CD14-positive monocyte (primary cell): ENCODE data around the gene TLR6. TPM values are rescaled to one million over a fixed set of nuclear protein-coding genes. Genes with fewer than 3 reads are reported as not detected.
"Not testable (repeated sequence)": the region's sequence is repeated elsewhere in the genome, so short reads cannot be mapped to it uniquely, and the experiment has no call there.

Source experiments
- DNase-seq, 3 donors: peaks; one replicate each; pipeline ENCODE4 v3.0.0-alpha.2; 2011 to 2022
- H2AFZ ChIP-seq: 2 replicates; pipeline ENCODE4 v1.6.0; 2012; ENCODE audit warnings: mild to moderate bottlenecking, low read depth, low read length, inconsistent platforms; ENCODE audit not compliant: insufficient read depth, poor library complexity, severe bottlenecking
- H3K27ac ChIP-seq, 2 donors: 1 replicate in 1 of 2; 2 replicates in 1 of 2; pipeline ENCODE4 v1.5.1; 2012 to 2013; ENCODE audit warnings: low read length in 2 of 2, control low read depth in 1 of 2, inconsistent platforms in 1 of 2, low read depth in 1 of 2, mild to moderate bottlenecking in 1 of 2
- H3K27me3 ChIP-seq, 2 donors: one replicate each; pipeline versions ENCODE4 v1.6.0 to v1.6.1; 2011 to 2013; ENCODE audit warnings: low read length in 2 of 2; ENCODE audit not compliant: control insufficient read depth in 2 of 2, insufficient read depth in 2 of 2
- H3K36me3 ChIP-seq, 2 donors: replicated peaks in 1 of 2; 1 replicate in 1 of 2; 2 replicates in 1 of 2; pipeline versions ENCODE4 v1.5.1 to v1.6.1; 2012 to 2013; ENCODE audit warnings: low read length in 2 of 2, control low read depth in 1 of 2, inconsistent platforms in 1 of 2, mild to moderate bottlenecking in 1 of 2; ENCODE audit not compliant: insufficient read depth in 2 of 2, control insufficient read depth in 1 of 2
- H3K4me1 ChIP-seq, 2 donors: 1 replicate in 1 of 2; 2 replicates in 1 of 2; pipeline versions ENCODE4 v1.5.1 to v1.6.1; 2012 to 2013; ENCODE audit warnings: low read length in 2 of 2, control low read depth in 1 of 2, inconsistent platforms in 1 of 2, mild to moderate bottlenecking in 1 of 2, moderate library complexity in 1 of 2; ENCODE audit not compliant: insufficient read depth in 2 of 2, control insufficient read depth in 1 of 2
- H3K4me2 ChIP-seq: replicated peaks from 2 replicates; pipeline ENCODE3; 2012; ENCODE audit warnings: low read length, moderate library complexity, mild to moderate bottlenecking; ENCODE audit not compliant: poor library complexity, severe bottlenecking; ENCODE audit errors: extremely low read depth
- H3K4me3 ChIP-seq, 3 experiments: fragments of 200-600 bp in 1 of 3; sonication (generic) in 1 of 3; replicated peaks in 1 of 3; 1 replicate in 2 of 3; 2 replicates in 1 of 3; pipeline ENCODE4 v1.5.1; 2011 to 2013; ENCODE audit warnings: low read length in 3 of 3, mild to moderate bottlenecking in 3 of 3, control low read depth in 2 of 3, low read depth in 2 of 3, inconsistent platforms in 1 of 3, moderate library complexity in 1 of 3
- H3K79me2 ChIP-seq: 2 replicates; pipeline ENCODE4 v1.6.0; 2012; ENCODE audit warnings: mild to moderate bottlenecking, control low read depth, inconsistent platforms, low read length, moderate library complexity; ENCODE audit not compliant: insufficient read depth
- H3K9ac ChIP-seq: 2 replicates; pipeline ENCODE4 v1.6.0; 2017; ENCODE audit warnings: low read length, mild to moderate bottlenecking; ENCODE audit not compliant: insufficient read depth, poor library complexity, severe bottlenecking
- H3K9me3 ChIP-seq, 2 donors: replicated peaks in 1 of 2; 1 replicate in 1 of 2; 2 replicates in 1 of 2; pipeline versions ENCODE4 v1.5.1 to v1.6.1; 2012 to 2013; ENCODE audit warnings: low read length in 2 of 2, control low read depth in 1 of 2; ENCODE audit not compliant: control insufficient read depth in 1 of 2, insufficient read depth in 1 of 2
- H4K20me1 ChIP-seq: 2 replicates; pipeline ENCODE4 v1.6.0; 2012; ENCODE audit warnings: mild to moderate bottlenecking, low read length, control low read depth, moderate library complexity; ENCODE audit not compliant: insufficient read depth
- H3K27ac Mint-ChIP-seq, 7 donors: one replicate each; pipeline ENCODE4 v1.8.0; 2020; ENCODE audit warnings: mild to moderate bottlenecking in 7 of 7, mixed read lengths in 7 of 7, moderate library complexity in 6 of 7, inconsistent platforms in 2 of 7
- H3K27me3 Mint-ChIP-seq, 3 donors: one replicate each; pipeline ENCODE4 v1.8.0; 2021 to 2022; ENCODE audit warnings: low read depth in 3 of 3, mild to moderate bottlenecking in 3 of 3, mixed read lengths in 3 of 3, moderate library complexity in 3 of 3, inconsistent platforms in 1 of 3
- H3K36me3 Mint-ChIP-seq, 2 donors: one replicate each; pipeline ENCODE4 v1.8.0; 2020; ENCODE audit warnings: mixed read lengths in 2 of 2, inconsistent platforms in 1 of 2, mild to moderate bottlenecking in 1 of 2
- H3K4me1 Mint-ChIP-seq: one replicate; pipeline ENCODE4 v1.8.0; 2020; ENCODE audit warnings: mild to moderate bottlenecking, mixed read lengths
- H3K4me3 Mint-ChIP-seq, 2 donors: one replicate each; pipeline ENCODE4 v1.8.0; 2020; ENCODE audit warnings: mild to moderate bottlenecking in 2 of 2, mixed read lengths in 2 of 2, moderate library complexity in 1 of 2
- H3K9me3 Mint-ChIP-seq, 7 donors: one replicate each; pipeline ENCODE4 v1.8.0; 2020 to 2022; ENCODE audit warnings: mixed read lengths in 7 of 7, mild to moderate bottlenecking in 6 of 7, moderate library complexity in 6 of 7, inconsistent platforms in 2 of 7
- WGBS: methylation state at CpG from one replicate; pipeline ENCODE4 v1.1.5; 2013; ENCODE audit warnings: missing lambda C conversion rate; ENCODE audit not compliant: insufficient coverage; 5-methylcytosine and 5-hydroxymethylcytosine counted together
- intact Hi-C, 2 donors: fragments of 100-400 bp; cut with micrococcal nuclease; formaldehyde crosslinking; loops; one replicate each; pipeline versions ENCODE4 v1.15.0 to v1.15.1; 2023
- polyA plus RNA-seq, 3 donors: library from polyadenylated mRNA; depleted of rRNA in 1 of 3; unstranded in 2 of 3; stranded (reverse) in 1 of 3; fragments of 300-500 nt in 2 of 3; fragments of >200 nt in 1 of 3; fragmentation: Illumina TruSeq in 2 of 3; gene quantifications; 1 replicate in 2 of 3; 2 replicates in 1 of 3; pipeline ENCODE4 v1.2.3, GENCODE V29; 2012 to 2021
- TF ChIP-seq, protein P1 (sequence below): fragments of 200-600 bp; IDR thresholded peaks from one replicate; pipeline ENCODE4 v1.8.0; 2022; ENCODE audit warnings: antibody characterized with exemption, mild to moderate bottlenecking

The TLR6 gene
- polyA plus RNA-seq, 3 donors: 7.7 to 12.7 (median 11.5) TPM

DNA sequence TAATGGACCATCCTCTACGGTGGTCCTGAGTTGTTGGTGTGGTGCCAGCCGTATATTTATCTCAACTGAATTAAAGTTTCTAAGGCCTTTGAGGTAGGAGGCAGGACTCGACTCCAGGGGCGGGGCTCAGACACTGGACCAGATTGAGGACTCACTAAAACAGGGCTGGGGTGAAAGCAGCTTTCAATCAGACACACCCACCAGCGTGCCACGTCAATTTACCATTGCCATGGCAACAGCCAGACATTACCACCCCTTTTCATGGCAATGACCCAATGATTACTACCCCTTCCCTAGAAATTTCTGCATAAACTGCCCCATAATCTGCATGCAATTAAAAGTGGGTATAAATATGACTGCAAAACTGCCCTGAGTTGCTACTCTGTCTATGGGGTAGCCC, 45.3 kb downstream of the TLR6 start:
- Mint-ChIP-seq H3K27ac (no peak overlapping the region), H3K9me3 (peaks cover 0 to 4% (median 2%) of the 10 kb centered on the region in 7 donors), H3K4me3 (no peak overlapping the region), H3K36me3 (peaks cover 17 to 22% of the 10 kb centered on the region in 2 donors), H3K4me1 (peaks cover 62% of the 10 kb centered on the region), H3K27me3 (no peaks in the 10 kb centered on the region)
- Histone ChIP-seq H3K4me1 (peaks cover 57 to 58% of the 10 kb centered on the region in 2 donors), H3K4me3 (no peak overlapping the region), H3K9ac (no peak overlapping the region), H3K4me2 (no peak overlapping the region), H3K9me3 (no peaks in the 10 kb centered on the region), H3K79me2 (no peaks in the 10 kb centered on the region), H2AFZ (no peak overlapping the region), H3K27me3 (no peaks in the 10 kb centered on the region), H3K36me3 (no peaks in the 10 kb centered on the region), H4K20me1 (no peaks in the 10 kb centered on the region), H3K27ac (no peak overlapping the region)
- no CpG with 5 or more reads among the region's 6 CpGs for WGBS
- TF ChIP-seq, protein P1, sequence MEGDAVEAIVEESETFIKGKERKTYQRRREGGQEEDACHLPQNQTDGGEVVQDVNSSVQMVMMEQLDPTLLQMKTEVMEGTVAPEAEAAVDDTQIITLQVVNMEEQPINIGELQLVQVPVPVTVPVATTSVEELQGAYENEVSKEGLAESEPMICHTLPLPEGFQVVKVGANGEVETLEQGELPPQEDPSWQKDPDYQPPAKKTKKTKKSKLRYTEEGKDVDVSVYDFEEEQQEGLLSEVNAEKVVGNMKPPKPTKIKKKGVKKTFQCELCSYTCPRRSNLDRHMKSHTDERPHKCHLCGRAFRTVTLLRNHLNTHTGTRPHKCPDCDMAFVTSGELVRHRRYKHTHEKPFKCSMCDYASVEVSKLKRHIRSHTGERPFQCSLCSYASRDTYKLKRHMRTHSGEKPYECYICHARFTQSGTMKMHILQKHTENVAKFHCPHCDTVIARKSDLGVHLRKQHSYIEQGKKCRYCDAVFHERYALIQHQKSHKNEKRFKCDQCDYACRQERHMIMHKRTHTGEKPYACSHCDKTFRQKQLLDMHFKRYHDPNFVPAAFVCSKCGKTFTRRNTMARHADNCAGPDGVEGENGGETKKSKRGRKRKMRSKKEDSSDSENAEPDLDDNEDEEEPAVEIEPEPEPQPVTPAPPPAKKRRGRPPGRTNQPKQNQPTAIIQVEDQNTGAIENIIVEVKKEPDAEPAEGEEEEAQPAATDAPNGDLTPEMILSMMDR: no peak
- DNase-seq: no peak
- intact Hi-C loops: no loop called here

GRCh38 chr4:38807462-38807861, 49.2 kb downstream of the TLR6 start:
- not testable (repeated sequence) for H3K4me3 ChIP-seq, H3K36me3 ChIP-seq, H3K27me3 ChIP-seq, H3K27me3 Mint-ChIP-seq, H3K9ac ChIP-seq, DNase-seq, H3K9me3 ChIP-seq, H4K20me1 ChIP-seq, H3K27ac ChIP-seq, H3K4me3 Mint-ChIP-seq, H3K4me2 ChIP-seq, H3K9me3 Mint-ChIP-seq, H2AFZ ChIP-seq
- Histone ChIP-seq H3K79me2 (peaks cover 26% of the 10 kb centered on the region), H3K4me1 (peaks cover 48 to 54% of the 10 kb centered on the region in 2 donors)
- intact Hi-C loops: loop anchor here in 1 of 2 donors (10.0 kb wide), 1 partner anchor 53 kb away; no protein-coding TSS in a partner anchor
- H3K27ac Mint-ChIP-seq: peak overlapping the region in 2 of 7 donors; percentile 15 to 52
- 95% methylated on average over 18 of the region's 29 CpGs for WGBS
- peaks cover 17 to 20% of the 10 kb centered on the region in 2 donors for H3K36me3 Mint-ChIP-seq
- H3K4me1 Mint-ChIP-seq: peaks cover 52% of the 10 kb centered on the region

DNA sequence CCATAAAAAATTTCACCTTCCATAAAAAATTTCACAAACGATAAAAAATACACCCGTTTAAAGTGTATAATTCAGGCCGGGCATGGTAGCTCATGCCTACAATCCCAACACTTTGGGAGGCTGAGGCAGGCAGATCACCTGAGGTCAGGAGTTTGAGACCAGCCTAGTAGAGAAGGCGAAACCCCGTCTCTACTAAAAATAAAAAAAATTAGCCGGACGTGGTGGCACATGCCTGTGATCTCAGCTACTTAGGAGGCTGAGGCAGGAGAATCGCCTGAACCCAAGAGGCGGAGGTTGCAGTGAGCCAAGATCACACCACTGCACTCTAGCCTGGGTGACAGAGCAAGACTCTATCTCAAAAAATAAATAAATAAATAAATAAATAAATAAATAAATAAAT, 50.4 kb downstream of the TLR6 start:
- Mint-ChIP-seq H3K27ac (peak overlapping the region; percentile 90 to 97 (median 96)), H3K4me3 (peak overlapping the region in 1 of 2 donors; percentile 83), H3K36me3 (peaks cover 23 to 26% of the 10 kb centered on the region in 2 donors), H3K4me1 (peaks cover 64% of the 10 kb centered on the region)
- H3K27ac ChIP-seq: peak overlapping the region; percentile 73 to 89
- H3K27me3 Mint-ChIP-seq, DNase-seq, H3K9me3 Mint-ChIP-seq, H3K9me3 ChIP-seq, H3K9ac ChIP-seq, H3K27me3 ChIP-seq, H2AFZ ChIP-seq: not testable (repeated sequence)
- peaks cover 38% of the 10 kb centered on the region for H3K79me2 ChIP-seq
- peak overlapping the region; percentile 85 for H3K4me2 ChIP-seq
- intact Hi-C loops: loop anchor here in 1 of 2 donors (10.0 kb wide), 1 partner anchor 51 kb away; no protein-coding TSS in a partner anchor
- H3K4me3 ChIP-seq: peak overlapping the region in 1 of 3 experiments; percentile 98
- WGBS: 90% methylated on average over 4 of the region's 9 CpGs
- peaks cover 18% of the 10 kb centered on the region for H4K20me1 ChIP-seq
- peaks cover 60 to 66% of the 10 kb centered on the region in 2 donors for H3K4me1 ChIP-seq
- peaks cover 16 to 21% of the 10 kb centered on the region in 2 donors for H3K36me3 ChIP-seq
